Measurements from ENCODE around the gene WASHC3.

DNA sequence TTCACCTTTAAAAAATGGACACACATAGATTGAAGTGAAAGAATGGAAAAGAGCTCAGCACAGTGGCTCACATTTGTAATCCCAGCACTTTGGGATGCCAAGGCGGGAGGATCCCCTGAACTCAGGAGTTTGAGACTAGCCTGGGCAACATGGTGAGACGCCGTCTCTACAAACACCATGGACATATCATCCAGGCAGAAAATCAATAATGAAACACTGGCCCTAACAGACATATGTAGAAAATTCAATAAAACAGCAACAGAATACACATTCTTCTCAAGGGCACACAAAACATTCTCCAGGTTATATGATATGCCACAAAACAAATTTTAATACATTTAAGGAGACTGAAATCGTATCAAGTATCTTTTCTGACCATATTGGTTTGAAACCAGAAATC lies 7.4 kb downstream of the WASHC3 start:
- no peak for TF ChIP-seq TCF7 (IDR thresholded peaks at IDR 0.05; ENCODE audit: borderline replicate concordance)
- TF ChIP-seq, protein P1, sequence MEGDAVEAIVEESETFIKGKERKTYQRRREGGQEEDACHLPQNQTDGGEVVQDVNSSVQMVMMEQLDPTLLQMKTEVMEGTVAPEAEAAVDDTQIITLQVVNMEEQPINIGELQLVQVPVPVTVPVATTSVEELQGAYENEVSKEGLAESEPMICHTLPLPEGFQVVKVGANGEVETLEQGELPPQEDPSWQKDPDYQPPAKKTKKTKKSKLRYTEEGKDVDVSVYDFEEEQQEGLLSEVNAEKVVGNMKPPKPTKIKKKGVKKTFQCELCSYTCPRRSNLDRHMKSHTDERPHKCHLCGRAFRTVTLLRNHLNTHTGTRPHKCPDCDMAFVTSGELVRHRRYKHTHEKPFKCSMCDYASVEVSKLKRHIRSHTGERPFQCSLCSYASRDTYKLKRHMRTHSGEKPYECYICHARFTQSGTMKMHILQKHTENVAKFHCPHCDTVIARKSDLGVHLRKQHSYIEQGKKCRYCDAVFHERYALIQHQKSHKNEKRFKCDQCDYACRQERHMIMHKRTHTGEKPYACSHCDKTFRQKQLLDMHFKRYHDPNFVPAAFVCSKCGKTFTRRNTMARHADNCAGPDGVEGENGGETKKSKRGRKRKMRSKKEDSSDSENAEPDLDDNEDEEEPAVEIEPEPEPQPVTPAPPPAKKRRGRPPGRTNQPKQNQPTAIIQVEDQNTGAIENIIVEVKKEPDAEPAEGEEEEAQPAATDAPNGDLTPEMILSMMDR (IDR thresholded peaks at IDR 0.05 in 2 of 3, conservative IDR thresholded peaks at IDR 0.05 in 1 of 3; ENCODE audit: control insufficient read depth in 2 of 3, extremely low read depth in 1 of 3, insufficient read depth in 1 of 3, low read depth in 3 of 3, low read length in 3 of 3), result no peak
- TF ChIP-seq NFYB (IDR thresholded peaks at IDR 0.05; ENCODE audit: insufficient read depth, low read depth, low read length), result no peak
- no peak for TF ChIP-seq SP1 (IDR thresholded peaks at IDR 0.05; ENCODE audit: low read depth, low read length)
- TF ChIP-seq SIX5 (IDR thresholded peaks at IDR 0.05; ENCODE audit: low read depth, low read length, severe bottlenecking), result no peak
- no peak for TF ChIP-seq HDGF (IDR thresholded peaks at IDR 0.05)
- TF ChIP-seq EP300 (IDR thresholded peaks at IDR 0.05; ENCODE audit: borderline replicate concordance in 1 of 2, control insufficient read depth in 1 of 2, low read depth in 2 of 2, low read length in 2 of 2), result no peak
- no peak for TF ChIP-seq SMAD1 (IDR thresholded peaks at IDR 0.05; ENCODE audit: low read depth, partially characterized antibody)
- no peak for TF ChIP-seq TAF1 (IDR thresholded peaks at IDR 0.05; ENCODE audit: borderline replicate concordance, low read depth, low read length)
- no peak for TF ChIP-seq USF2 (IDR thresholded peaks at IDR 0.05; ENCODE audit: borderline replicate concordance, low read depth, low read length)
- no peak for TF ChIP-seq NR2F1 (conservative IDR thresholded peaks at IDR 0.05)
